ENCODE measurements around the gene ANKS6.

ANKS6 gene

GRCh38 chr9:98796364-98797101, at the start of gene ANKS6:
Gene ANKS6, minus strand, starts transcription at chr9:98796555. Its CDS starts 64 bp downstream, at chr9:98796491.
- peak; percentile 36 to 47 for DNase-seq (ENCODE audit: low read depth in 2 of 2)

DNA sequence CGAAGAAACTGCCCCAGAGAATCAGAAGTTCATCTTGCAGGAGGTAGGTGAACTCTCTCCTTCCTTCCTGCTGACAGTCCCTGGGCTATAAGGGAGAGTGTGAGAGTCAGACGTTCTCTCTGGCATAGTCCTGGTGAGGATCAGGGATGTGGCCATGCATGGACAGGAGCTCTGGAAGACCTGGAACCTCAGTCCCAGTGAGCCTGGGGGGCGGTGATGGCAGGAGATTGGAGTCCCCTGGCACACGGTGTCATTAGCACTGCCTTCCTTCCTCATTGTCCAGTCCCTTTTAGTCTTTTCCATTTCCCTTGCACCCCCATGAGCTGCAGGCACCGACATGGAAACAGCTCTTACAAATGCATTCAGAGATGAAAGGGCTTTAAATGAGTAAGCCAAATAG, 49.7 kb upstream of the ANKS6 start:
- DNase-seq (ENCODE audit: low read depth in 2 of 2), result no peak

DNA sequence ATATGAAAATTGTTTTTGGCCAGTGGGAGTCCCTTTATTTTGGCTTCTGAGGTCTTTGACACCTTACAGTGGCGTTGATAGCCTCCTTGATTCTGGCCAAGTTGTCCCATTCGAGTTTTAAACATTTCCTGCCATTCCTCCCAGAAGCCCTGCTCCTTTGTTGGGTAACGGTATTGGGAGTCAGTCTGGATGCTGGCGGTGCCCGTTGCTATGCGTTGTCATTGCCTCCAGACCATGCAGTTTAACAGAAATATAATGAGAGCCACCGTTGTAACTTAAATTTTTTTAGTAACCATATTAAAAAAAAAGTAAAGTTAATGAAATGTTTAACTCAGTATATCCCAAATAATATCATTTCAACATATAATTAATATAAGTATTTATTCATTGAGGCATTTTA, 46.2 kb upstream of the ANKS6 start:
- DNase-seq (ENCODE audit: low read depth in 2 of 2), result no peak

DNA sequence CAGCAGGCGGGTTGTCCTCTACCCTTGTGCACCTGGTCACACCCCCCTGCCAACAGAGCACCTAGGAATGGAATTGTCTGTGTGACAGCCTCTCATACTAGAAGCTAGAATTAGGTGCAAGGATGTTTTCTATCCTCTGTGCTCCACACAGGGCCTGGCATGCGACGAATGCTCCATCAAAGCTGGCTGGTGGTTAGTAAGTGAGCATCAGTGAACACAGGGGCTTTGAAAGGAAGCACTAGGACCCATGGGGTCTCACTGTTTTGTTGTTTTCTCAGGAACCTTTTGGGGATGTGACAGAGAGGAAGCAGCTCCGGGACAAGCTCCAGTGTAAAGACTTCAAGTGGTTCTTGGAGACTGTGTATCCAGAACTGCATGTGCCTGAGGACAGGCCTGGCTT, 43.4 kb upstream of the ANKS6 start:
- no peak for DNase-seq (ENCODE audit: low read depth in 2 of 2)

- DNase-seq (ENCODE audit: low read depth in 2 of 2), result no peak
Observed at GRCh38 chr9:98838868-98839565, 42.7 kb upstream of the ANKS6 start.

- no peak for DNase-seq (ENCODE audit: low read depth in 2 of 2)
Observed at GRCh38 chr9:98838155-98838867, 42.0 kb upstream of the ANKS6 start.

DNA sequence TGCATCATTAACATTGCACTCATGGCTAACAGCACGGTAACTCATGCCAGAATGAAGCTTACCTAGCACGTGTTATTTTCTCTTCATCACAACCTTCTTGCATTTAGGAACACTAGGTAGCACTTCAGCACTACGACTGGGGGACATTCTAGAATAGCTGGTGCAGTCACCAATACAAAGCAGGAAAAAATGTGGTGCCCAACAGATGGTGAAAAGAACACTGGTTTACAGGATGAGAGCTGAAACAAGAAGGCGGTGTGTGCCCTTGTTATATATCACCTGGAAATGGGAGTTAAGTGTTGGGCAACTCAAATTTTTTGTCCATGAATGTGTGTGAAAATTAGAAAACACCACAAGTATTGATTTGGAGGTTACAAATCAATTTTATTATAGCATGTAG, 41.2 kb upstream of the ANKS6 start:
- no peak for DNase-seq (ENCODE audit: low read depth in 2 of 2)

- DNase-seq (ENCODE audit: low read depth in 2 of 2), result no peak
Observed at GRCh38 chr9:98836206-98836605, 39.9 kb upstream of the ANKS6 start.

DNA sequence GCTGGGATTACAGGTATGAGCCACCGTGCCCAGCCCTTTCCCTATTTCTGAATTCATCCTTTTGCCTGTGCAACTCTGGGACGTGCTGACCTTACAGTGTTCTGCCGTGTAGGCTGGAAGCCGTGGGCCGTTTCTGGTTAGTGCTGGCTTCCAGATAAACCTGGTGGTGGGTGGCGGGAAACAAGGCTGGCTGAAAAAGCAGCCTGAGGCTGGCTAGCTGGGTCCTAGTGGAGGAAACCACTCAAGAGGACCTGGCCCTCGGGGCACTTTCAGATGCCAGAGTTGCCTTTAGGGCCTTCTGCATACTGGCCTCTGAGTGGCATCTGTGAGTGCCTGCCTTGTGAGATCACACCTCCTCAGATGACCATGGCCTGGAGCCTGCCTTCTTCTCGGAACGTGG, 38.0 kb upstream of the ANKS6 start:
- DNase-seq (ENCODE audit: low read depth in 2 of 2), result no peak

GRCh38 chr9:98833090-98833956, 37.0 kb upstream of the ANKS6 start:
- DNase-seq (ENCODE audit: low read depth in 2 of 2), result no peak

- DNase-seq (ENCODE audit: low read depth in 2 of 2), result no peak
Observed at GRCh38 chr9:98832768-98833089, 36.4 kb upstream of the ANKS6 start.

- no peak for DNase-seq (ENCODE audit: low read depth in 2 of 2)
Observed at GRCh38 chr9:98831696-98832095, 35.3 kb upstream of the ANKS6 start.

DNA sequence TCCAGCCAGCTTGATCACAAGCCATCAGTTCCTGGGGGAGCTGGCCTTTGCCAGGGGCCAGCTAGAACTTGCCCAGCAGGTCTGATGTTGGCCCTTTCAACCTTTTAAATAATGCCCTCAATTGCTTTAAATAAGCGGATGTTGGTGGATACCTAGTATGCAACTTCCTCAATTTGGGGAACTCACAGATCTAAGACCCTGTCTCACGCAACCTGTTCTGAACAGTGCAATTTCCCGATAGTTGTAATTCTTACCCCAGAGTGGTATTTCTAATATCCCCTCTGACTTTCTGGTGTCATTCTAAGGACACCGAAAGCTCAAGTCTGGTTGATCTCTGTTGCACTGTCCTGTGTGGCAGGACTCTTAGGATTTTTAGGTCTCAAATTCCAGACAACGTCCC, 34.2 kb upstream of the ANKS6 start:
- DNase-seq (ENCODE audit: low read depth in 2 of 2), result no peak

GRCh38 chr9:98829766-98830165, 33.4 kb upstream of the ANKS6 start:
- no peak for DNase-seq (ENCODE audit: low read depth in 2 of 2)

DNA sequence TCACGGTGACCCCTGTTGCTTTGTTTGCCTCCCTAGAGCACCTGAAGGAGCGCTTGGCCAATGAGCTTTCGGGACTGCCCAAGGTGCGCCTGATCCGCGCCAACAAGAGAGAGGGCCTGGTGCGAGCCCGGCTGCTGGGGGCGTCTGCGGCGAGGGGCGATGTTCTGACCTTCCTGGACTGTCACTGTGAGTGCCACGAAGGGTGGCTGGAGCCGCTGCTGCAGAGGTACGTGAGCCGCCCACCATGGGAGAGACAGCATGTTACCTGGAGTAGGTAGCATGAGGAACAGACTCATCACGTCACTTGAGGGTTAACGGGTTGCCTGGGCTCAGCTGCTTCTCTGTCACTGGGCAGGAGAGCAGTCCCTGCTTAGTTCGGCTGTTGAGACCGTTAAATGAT, 30.4 kb upstream of the ANKS6 start:
- DNase-seq (ENCODE audit: low read depth in 2 of 2), result no peak

GRCh38 chr9:98825414-98825813, 29.1 kb upstream of the ANKS6 start:
- DNase-seq (ENCODE audit: low read depth in 2 of 2), result no peak

DNA sequence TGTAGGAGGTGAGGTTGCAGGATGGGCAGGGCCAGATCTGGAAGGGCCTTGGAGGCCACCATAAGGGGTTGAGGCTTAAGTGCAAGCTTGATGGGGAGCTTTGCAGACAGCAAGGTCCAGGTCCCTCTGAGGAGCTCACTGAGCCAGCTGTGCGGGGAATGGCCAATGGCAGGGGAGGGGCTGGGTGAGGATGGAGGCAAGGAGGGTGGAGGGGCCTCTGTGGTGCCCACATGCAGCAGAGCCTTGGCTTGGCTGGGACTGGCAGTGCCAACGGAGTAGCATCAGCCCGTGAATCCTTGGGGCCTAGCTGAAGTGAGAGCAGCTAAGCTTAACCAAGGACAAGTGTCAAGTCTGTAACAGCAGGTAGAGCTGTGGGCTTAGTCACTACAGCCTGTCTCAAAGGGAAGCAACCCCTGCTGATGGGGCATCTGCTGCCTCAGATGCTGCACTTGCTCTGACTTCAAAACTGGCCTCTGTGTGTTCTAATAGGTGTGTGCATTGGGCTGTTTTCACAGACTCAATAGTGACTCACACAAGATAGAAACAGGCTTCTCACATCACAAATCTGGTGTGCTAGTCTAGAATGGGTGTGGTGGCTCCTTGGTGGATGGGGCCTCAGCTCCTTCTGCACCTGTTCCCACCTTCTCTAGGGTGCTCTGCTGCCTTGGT, 27.4 kb upstream of the ANKS6 start:
- no peak for DNase-seq (ENCODE audit: low read depth in 2 of 2)

DNA sequence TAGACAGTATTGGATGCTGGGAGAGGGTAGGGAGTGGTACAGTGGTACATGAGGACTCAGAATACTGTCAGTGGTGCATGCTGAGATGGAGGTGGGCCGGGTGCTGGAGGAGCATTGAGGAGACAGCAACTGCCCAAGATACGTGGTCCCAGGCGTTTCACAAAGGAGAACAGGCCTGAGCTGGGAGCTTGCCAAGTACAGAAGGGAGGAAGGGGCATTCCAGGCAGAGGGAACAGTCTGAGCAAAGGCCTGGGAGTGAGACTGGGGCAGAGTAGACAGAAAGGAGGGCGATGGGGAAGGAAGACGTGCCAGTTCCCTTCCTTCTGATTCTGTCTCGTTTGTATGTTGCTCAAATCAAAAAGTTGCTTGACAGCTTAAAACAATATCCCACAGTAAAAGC, 26.3 kb upstream of the ANKS6 start:
- no peak for DNase-seq (ENCODE audit: low read depth in 2 of 2)

DNA sequence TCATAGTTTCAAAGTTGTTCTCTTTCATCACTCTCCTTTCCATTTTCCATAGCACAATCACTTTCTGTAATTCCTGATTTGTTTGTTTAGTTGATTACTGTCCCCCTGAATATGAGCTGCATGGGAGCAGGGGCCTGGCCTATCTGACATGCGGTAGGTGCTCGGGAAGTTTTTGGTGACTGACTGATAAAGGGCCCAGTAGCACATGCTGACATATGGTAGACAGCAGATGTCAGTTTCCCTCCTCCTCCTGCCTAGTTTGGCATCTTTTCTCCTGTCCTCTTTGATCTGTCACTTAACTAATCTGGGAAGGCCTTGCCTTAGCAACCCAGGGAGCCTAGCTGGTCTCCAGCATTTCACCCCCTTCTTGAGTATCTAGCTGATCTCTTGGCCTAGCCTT, 25.5 kb upstream of the ANKS6 start:
- no peak for DNase-seq (ENCODE audit: low read depth in 2 of 2)

DNA sequence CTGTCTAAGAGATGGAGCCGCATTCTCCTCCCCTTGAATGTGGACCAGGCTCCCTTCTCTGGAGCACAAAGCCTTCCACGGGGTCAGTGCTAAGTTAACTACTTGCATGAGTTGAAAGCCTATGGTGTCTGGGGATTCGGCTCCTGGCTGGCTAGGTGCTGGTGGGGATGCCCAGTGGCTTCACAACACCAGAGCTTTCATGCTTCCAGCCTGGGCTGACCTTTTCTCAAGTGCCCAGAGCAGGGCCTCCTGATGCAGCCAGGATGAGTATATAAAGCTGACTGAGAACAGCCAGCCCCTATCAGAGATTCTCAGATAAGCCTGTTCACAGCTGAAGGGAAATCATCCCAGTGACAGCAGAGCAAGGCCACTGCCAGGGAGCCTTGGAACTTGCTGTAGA, 22.9 kb upstream of the ANKS6 start:
- DNase-seq (ENCODE audit: low read depth in 2 of 2), result no peak

DNA sequence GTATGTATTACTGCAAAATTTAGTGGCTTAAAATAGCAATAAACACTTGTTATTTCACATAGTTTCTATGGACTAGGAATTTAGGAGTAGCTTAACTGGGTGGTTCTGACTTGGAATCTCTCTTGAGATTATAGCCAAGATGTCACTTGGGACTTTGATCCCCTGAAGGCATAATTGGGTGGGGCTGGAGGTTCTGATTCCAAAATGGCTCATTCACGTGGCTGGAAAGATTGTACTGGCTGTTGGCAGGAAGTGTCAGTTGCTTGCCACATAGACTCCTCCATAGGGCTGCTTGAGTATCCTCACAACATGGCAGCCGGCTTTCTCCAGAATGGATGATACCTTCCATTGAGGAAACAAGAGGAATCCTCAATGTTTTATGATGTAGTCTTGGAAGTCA, 22.4 kb upstream of the ANKS6 start:
- no peak for DNase-seq (ENCODE audit: low read depth in 2 of 2)
